GM18508 (cell line): Measurements from ENCODE around the gene HIPK3.
"Not testable (repeated sequence)": the region's sequence is repeated elsewhere in the genome, so short reads cannot be mapped to it uniquely, and the experiment has no call there.

ENCODE experiments used
- ATAC-seq: cut with Tn5 transposase; IDR thresholded peaks from one replicate; pipeline ENCODE4 v1.9.1; 2021; ENCODE audit warnings: moderate number of reproducible peaks; ENCODE audit not compliant: insufficient read depth, unreplicated experiment

HIPK3 gene

DNA sequence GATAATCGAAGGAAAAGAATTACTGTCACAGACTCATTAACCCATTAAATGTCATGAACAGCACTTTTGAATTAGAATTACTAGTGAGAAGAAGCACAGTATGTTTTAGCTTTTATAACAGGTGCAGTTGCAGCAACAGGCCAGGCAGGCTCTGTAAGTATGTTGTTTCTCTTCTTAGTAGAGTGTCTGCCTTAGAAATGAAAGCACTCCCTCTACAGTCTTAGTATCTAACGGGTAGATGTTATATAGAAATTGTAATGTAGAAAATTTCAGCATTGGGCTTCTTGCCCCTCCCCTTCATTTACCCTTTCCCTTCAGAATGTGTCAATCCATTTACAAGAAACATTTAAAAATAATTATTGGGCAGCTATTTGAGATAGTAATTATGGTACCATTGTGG lies 87.4 kb downstream of the HIPK3 start:
- no peak for ATAC-seq

DNA sequence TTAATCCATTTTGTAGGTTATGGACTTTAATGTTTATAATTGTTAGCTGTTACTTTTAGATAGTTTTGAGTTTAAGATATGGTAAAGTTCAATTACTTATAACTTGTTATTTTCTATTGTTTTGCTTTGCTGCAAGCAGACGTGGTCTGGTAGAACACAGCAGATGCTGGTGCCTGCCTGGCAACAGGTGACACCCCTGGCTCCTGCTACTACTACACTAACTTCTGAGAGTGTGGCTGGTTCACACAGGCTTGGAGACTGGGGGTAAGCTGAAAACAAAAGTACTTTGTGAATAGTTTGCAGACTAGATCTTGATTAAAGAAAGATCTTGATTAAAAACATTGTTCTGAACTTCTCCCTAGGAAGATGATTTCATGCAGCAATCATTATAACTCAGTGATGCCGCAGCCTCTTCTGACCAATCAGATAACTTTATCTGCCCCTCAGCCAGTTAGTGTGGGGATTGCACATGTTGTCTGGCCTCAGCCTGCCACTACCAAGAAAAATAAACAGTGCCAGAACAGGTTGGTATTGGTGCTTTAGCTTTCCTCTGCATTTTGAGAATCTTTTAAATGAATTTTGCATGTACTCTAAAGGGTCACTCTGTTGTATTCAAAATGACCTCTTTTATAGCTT lies 90.4 kb downstream of the HIPK3 start:
- ATAC-seq: peak; percentile 70

DNA sequence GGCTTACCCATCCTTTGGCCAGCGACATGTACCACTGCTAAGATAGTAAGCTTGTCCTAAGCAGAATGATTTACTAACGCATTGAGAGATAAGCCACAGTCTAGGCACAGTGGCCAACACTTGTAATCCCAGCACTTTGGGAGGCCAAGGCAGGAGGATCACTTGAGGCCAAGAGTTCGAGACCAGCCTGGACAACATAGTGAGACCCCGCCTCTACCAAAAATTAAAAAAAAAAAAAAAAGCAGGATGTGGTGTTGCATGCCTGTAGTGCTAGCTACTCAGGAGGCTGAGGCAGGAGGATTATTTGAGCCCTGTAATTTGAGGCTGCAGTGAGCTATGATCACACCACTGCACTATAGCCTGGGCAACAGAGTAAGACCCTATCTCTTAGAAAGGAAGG lies 93.1 kb downstream of the HIPK3 start:
- ATAC-seq: no peak

DNA sequence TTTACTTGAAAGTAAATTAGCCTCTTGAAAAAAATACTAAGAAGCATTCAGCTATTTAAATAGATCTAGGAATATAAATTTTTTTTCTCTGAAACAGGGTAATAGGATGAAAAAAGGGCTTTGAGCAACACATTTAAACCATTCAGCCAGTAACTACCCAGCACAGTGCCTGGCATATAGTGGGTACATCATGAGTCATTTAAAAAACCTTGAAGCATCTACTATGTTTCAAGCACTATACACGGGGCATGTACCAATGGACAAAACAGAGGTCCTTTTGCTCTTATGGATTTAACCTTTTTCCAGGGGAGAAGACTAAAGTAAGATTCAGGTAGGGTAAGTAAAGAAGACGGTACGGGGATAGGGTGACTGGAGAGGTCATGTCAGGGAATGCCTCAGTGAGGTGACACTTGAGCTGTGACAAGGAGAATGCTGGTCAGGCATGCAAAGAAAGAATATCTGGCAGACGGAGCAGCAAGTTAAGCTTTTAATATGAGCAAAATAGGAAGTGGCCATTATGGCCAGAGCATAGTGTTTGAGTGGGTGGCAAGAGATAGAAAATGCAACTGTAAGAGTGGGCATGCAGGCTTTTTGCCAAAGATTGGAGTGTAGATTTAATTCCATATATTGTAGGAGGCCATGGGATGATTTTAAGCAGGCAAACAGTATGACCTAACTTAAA lies 101.1 kb downstream of the HIPK3 start:
- ATAC-seq: no peak

DNA sequence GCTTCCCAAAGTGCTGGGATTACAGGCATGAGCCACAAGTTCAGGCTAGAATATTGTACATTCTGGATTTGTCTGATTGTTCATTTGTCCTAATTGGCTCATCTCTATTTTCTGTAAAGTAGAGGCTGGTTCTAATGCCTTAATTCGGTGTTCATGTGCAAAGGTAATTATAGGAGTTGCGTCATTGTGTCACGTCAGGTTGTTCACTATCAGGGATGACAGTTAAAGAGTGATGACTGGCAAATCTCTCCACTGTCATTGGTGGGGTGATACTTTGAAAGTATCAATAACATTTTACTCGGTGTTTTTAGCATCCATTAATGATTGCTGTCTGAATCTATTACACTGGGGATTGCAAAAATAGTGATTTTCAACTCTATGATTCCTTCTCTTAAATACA lies 103.5 kb downstream of the HIPK3 start:
- no peak for ATAC-seq

DNA sequence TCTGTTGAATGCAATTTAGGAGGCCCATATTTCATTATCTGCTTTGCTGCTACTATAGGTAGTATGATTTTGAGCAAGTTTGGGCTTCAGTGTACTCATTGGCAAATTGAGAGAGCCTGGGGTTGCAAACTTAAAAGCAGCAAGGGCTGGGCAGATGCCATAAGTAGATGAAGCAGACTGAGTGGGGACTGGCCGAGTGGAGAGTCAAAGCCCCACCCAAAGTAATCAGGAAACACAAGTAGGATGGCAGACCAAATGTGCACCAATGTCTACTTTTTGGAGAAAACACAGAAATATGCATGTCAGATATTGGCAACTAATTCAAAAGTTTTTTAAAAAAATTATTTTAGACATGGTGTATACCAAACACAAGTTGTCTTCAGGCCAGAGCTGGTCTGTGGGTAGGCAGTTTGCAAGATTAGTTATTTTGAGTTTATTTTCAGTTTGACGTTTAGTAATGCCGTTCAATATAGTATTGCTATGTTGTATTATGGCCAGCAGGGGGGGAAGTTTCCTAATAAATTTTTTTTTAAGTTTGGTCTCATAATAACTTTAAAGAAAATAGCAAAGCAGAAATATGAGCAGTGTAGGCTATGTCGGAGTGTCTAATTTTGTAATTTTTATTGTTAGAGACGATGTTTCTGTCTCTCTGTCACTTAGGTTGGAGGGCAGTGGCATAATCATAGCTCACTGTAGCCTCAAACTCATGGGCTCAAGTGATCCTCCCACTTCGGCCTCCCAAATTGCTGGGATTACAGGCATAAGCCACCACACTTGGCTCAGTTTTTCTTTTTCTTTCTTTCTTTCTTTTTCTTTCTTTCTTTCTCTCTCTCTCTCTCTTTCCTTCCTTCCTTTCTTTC lies 105.1 kb downstream of the HIPK3 start:
- no peak for ATAC-seq

DNA sequence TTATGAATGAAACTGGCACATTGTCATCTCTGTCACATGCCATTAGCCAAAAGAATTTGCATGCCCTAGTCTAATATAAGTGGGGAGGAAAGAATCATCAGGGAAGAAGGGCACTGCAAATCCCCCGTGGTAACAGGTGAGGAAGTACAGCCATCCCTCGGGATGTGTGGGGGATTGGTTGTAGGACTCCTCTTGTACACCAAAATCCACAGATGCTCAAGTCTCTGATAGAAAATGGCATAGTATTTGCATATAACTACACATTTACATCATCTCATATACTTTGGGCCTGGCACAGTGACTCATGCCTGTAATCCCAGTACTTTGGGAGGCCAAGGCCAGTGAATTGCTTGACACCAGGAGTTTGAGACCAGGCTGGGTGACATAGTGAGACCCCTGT lies 109.7 kb downstream of the HIPK3 start:
- no peak for ATAC-seq

DNA sequence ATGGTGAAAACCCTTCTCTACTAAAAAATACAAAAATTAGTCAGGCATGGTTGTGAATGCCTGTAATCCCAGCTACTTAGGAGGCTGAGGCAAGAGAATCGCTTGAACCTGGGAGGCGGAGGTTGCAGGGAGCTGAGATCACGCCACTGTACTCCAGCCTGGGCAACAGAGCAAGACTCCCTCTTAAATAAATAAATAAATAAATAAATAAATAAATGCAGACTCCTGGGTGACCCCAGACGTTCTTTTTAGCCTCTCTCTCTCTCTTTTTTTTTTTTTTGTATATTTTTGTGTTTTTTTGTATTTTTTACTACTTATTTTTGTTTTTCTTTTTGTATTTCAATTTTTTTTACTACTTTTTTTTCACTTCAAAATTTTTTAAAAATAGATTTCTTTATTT lies 111.3 kb downstream of the HIPK3 start:
- not testable (repeated sequence) for ATAC-seq

DNA sequence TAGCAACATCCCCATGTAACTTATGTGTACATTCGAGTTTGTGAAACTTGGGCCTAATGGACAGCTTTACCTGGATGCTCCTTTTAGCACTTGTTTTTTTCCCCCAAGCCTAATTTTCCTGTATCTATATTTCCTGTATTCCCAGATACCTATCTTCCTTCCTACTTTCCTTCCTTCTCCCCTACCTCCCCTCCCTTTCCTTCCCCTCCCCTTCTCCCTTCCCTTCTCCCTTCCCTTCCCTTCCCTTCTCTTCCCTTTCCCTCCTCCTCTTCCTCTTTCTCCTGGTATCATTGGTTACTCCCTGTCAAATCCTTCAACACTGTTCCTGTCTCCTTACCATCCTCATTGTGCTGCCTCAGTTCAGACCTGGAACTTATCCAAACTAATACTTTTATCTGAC lies 111.8 kb downstream of the HIPK3 start:
- ATAC-seq: no peak

DNA sequence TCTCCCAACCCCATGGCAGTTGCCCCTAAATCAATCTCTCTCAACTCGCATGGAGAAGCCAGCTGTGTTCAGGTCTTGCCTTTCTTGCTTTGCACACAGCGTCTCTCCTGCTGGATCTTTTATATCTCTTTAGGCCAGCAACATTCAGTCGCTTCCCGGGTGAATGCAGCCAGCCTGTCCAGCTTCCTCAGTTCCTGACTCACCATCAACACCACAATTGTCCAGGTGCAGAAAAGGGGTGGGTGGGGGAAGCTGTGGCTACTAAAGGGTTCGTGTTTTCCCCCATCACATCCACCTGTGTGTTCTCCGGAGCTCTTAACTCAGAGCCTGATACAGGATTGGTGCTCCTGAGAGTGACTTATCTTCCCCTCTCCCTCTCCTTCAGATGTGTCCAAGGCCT lies 116.5 kb downstream of the HIPK3 start:
- ATAC-seq: no peak

DNA sequence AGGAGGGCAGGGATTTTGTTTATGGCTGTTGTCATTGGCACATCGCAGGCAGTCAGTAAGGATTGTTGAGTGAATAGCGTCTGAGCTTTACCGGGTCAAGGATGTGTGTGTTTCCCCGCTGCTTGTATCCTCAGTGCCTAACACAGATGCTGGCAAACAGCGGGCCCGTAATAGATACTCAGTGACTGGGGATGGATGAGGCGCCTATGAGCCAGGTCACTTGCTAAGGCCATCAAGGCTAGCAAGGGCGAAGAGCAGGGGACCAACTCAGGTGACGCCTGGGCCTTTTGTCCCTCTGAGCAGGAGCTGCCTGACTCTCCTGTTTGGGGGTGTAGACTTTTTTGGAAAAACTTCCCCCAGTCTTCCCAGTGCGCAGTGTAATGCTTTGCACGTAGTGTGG lies 118.1 kb downstream of the HIPK3 start:
- no peak for ATAC-seq

DNA sequence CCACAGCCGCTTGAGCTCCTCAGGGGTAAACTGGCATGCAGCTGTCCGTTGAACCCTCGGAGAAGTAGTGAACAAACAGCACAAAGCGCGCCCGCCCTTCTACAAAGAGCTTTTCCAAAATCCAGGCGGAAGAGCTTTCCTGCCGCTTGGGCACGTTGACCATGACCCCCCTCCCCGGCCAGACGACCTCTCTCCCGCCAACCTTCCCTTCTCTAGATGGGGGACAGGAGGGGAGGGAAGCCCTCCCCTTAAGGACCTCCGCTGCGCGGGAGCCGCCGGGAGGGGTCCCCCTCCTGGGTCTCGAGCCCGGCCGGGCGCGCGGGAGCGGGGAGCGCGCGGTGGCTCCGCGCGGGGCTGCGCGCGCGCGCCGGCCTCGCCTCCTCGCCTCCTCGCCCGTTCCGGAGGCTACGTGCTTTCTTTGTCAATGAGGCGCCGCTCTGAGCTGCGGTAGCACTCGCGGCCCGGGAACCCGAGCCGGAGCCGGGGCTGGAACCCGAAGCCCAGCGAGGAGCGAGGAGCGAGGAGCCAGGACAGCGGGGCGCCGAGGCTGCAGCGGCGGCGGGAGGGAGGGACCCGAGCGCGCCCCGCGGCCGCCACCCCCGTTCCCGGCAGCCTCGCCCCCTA lies 118.6 kb downstream of the HIPK3 start, which contains the start of gene KIAA1549L:
Gene KIAA1549L (plus strand): TSS at position 421 of the 624 bp plus-strand sequence.
- ATAC-seq: no peak

DNA sequence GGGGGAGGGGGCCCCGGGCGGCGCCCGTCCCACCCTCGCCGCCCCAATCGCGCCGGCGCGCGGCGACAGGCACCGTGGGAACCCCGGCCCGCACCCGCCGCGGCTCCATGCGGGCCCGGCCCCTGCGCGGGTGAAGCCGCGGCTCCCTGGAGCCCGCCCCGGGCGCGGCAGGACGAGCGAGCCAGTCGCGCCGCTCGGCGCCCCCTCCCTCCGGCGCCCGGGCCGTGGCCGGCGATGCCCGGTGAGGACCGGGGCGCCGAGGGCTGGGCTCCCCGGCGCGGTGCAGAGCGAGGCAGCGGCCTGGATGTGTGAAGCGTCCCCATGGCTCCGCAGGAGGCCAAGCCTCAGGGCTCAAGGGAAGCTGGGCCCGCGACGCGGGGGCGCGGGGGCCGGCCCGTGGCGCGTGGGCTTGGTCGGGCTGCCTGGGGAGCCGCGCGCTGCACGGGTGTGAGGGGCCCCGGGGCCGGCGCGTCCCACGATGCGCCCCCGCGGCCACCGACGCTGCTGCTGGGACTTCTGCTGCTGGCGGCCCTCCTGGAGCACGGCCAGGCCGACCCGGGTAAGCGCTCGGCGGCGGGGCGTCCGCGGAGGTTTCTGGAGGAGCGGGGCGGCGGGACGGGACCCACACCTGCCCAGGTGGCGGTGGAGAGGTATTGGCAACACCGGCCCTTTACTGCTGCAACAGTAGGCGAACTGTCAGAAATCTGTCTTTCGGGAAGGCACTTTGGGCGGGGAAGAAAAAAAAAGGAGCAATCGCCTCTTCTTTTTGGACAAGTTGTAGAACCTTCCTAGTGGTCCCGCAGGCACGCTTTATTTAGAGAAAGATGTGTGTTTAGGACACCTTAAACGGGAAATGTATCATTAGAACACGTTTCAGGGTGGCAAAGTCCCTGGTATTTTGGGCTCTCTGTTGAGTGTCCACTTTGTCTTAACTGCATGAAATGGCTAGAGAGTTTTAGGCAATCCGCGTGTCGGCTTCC lies 119.4 kb downstream of the HIPK3 start:
- no peak for ATAC-seq

DNA sequence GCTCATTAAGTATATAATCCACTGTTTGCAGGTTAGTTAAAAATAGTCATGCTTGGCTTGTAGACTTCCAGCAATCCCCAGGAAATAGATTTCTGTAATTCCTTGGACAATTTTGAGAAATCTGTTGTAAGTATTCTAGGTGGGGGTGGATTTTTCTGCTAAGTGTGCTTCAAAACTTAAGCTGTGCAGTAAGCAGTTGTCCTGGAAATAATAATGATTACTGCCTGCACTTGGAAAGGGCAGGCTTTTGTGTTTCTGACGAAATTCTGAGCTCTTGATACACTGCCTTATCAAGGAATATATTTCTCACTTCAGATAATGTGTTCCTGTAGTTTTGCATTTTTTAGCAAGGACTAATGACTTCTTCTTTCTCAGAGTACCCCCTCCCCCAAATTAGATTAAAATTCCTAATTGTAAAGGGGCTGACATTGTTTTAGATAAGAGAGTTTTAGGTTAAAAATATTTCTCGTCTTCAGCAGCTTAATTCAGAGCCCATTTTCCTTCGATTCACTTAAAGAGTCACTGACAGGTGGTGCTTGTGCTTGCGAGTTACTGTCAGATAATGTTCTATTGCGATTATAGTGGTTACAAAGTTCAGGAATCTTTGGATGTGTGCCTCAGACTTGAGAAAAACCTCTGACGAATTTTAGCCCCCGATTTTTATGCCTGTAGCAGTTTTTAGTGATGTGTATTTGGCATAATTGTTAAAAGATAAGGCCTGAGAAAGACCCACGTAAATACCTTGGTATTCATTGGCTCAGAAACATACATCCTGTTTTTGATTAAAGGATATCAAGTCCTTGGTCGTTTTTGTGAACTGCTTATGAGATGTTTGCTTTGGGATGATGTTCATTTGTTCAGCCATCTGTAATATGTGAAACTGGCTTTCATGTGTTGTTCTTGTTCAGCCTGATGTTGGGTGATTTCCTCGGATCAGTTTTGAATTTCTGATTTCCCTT lies 120.5 kb downstream of the HIPK3 start:
- no peak for ATAC-seq

DNA sequence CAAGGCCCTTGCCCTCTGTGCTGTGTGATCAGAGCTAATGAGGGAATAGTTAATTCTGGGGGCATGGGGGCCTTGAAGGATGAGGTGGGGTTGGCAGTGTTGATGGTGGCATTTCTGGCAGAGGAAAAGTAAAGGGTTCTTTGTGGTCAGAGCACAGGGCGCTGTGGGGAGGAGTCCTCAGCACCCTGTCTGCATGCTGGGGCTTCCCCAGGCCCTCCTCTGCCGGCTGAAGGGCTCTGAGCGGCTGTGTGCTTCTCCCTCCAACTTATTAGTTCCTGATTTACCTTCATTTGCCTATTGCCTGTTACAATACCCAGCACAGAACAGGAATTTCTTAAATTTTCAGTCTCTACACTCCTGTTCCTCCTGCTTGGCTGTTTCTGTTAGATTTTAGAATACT lies 122.8 kb downstream of the HIPK3 start:
- ATAC-seq: no peak

DNA sequence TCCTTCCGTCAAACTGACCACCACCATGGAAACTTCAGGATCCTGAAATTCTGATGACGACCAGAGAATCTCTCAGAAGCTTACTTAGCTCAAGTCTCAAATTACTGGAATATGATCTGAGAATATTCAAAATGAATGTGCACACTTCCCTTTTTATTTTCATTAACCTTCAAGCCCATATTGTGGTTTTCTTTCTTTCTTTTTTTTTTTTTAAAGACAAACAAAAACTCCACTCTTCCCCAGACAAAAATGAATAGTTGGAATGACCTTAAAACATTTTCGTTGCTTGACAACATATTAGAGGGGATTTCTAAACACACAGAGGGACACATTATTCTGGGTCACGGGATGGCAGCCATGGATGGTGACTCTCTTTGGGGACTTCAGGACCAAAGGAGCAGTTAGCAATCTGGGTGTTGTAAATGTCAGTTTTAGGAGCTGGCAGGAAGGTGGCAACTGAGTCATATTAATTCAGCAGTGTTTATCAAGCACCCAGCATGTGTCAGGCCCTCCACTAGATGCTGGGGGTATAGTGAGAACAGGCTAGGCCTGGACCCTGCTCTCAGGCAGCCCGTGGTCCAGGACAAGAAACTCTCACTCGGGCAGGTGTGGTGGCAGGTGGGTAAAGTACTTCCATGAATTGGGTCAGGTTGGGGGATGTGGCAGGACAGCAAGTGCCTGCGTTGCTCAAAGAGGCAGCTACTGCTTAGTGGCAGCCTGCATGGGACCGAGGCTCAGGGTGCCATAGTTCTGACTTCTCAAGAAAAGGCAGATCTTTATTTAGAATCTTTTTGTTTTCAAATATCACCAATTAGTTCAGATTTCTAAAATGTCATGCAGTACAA lies 126.1 kb downstream of the HIPK3 start:
- ATAC-seq: no peak

DNA sequence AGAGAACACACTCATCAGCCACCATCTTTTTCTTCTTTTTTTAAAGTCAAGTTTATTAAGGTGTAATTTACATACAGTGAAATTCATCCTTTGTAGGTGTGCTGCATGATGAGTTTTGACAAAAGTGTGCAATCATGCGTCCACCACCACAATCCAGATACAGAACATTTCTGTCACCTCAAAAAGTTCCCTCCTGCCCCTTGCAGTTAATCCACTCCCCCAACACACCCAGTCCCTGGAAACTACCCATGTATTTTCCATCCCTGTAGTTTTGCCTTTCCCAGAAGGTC lies 126.7 kb downstream of the HIPK3 start:
- ATAC-seq: no peak

DNA sequence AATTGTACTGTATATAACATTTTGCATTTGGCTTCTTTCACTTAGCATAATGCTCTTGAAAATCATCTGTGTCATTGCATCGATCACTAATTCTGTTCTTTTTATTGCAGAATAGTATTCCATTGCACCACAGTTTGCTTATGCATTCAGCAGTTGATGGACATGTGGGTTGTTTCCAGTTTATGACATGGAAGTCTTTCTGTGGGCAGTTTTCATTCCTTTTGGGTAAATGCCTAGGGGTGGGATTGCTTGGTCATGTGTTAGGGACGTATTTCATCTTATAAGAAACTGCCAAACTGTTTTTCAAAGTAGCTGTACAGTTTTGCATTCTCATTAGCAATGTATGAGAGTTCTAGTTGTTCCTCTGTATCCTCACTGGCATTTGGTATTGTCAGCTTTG lies 127.0 kb downstream of the HIPK3 start:
- no peak for ATAC-seq
